IPS-18a (cell line): ENCODE results near the gene BCL2L1.

Source experiments
- H3K27ac ChIP-seq: one replicate; pipeline ENCODE4 v1.5.1; 2013; ENCODE audit warnings: low read length
- H3K27me3 ChIP-seq: one replicate; pipeline ENCODE4 v1.6.1; 2013; ENCODE audit warnings: mild to moderate bottlenecking, low read length; ENCODE audit not compliant: control insufficient read depth, insufficient read depth
- H3K36me3 ChIP-seq: one replicate; pipeline ENCODE4 v1.6.1; 2013; ENCODE audit warnings: low read depth, low read length; ENCODE audit not compliant: control insufficient read depth
- H3K4me1 ChIP-seq: one replicate; pipeline ENCODE4 v1.6.1; 2013; ENCODE audit warnings: low read depth, low read length; ENCODE audit not compliant: control insufficient read depth
- H3K4me3 ChIP-seq: one replicate; pipeline ENCODE4 v1.5.1; 2013; ENCODE audit warnings: low read length
- H3K9ac ChIP-seq: one replicate; pipeline ENCODE4 v1.6.1; 2013; ENCODE audit warnings: mild to moderate bottlenecking, low read length, moderate library complexity
- H3K9me3 ChIP-seq: one replicate; pipeline ENCODE4 v1.6.1; 2013; ENCODE audit warnings: low read depth, low read length; ENCODE audit not compliant: control insufficient read depth

The BCL2L1 gene

DNA sequence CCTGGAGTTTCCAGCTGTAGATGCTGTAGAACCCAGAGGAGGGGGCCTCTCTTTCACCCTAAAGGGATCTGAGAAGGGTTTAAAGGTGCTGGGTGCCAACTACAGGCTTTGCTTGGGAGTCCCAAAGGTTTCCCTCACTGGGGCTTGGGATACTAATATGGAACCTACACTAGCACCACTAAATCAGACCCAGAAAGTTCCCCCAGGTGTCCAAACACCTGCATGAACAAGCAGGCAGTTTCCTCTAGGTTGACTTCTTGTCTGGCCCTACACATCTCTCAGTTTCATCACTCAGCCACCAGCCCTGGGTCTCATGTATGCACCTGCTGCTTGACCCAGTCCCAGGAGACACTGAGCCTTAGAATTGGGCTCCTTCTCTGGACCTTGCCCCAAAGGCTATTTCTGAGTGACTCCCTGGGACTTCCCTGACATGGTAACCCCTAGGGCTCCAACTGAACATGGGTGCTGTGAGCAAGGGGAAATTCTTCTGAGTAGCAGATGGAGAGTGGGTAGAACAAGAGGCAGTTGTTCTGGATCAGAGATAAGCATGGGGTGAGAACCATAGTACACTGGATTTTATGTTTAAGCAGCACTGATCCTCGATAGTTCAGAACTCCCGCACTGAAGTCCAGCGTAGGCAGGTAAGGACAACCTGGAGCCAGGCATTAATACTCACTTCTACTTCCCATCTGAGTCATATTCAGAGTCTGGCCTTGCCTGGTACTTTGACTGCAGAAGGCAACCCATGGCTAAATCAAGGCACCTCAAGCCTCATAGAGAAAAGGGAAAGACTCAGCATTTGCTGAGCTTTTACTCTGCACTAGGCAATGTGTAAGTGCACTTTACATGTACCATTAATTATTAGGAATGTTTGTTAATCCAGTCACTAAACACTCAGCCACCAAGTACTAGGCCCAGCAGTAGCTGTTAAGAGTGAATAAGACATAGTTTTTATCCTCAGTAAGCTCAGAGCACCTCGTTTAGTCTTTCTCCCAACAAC is 16.8 kb downstream of the BCL2L1 start:
- no peak overlapping the region for H3K4me3 ChIP-seq
- no peaks in the 10 kb centered on the region for H3K27me3 ChIP-seq
- peaks cover 16% of the 10 kb centered on the region for H3K4me1 ChIP-seq
- H3K27ac ChIP-seq: no peak overlapping the region
- peaks cover 13% of the 10 kb centered on the region for H3K36me3 ChIP-seq
- no peak overlapping the region for H3K9ac ChIP-seq
- H3K9me3 ChIP-seq: no peaks in the 10 kb centered on the region

DNA sequence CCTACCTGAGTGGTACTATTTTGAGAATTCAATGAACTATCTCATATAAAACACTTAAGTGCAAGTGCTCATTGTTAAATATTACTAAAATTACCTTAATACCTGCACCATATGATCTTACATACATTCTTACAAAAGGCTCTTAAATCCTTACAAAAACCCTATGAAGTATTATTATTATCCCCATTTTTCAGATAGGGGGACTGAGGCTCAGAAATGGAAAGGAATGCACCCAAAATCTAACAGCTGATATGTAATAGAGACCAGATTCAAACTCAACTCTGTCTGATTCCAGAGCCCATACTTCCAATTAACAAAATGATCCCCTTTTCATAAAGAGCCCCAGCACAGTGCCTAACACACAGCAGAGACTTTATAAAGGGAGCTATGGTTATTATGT is 17.5 kb downstream of the BCL2L1 start:
- Histone ChIP-seq H3K9ac (no peak overlapping the region), H3K27me3 (no peaks in the 10 kb centered on the region), H3K27ac (no peak overlapping the region), H3K36me3 (peaks cover 17% of the 10 kb centered on the region), H3K4me1 (peaks cover 16% of the 10 kb centered on the region), H3K9me3 (no peaks in the 10 kb centered on the region), H3K4me3 (no peak overlapping the region)

DNA sequence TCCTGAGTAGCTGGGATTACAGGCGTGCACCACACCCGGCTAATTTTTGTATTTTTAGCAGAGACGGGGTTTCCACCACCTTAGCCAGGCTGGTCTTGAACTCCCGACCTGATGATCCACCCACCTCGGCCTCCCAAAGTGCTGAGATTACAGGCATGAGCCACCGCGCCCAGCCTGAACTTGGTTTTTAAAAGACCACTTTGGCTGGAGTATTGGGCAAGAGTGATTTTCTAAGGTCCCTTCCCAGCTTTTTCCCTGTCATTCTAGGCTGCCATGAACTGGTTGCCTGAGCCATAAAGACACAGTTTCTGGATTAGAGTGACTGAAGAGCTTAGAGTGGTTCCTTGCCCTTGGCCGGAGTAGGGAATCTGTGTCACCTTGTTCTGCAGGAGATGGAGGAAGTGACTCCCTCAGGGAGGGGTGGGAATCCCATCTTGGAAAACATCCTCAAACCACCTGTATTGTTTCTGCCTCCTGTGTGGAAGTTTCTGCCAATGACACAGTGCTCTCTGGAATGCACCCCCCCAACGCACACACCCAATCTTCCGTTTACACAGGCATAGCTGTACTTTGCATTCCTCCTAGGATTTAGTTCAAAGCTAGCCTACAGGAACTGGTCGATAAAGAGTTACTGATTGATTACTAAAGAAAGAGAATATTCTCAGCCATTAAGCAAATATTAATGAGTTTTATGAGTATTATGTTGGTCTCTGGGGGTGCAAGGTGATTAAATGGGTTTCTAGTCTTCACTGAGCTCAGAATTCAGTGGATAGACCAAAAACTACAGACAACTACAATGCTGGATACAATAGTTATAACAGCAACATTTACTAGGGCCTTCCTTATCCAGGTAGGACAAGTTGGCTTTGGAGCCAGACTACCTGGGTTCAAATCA is 18.2 kb downstream of the BCL2L1 start:
- Histone ChIP-seq H3K36me3 (peaks cover 20% of the 10 kb centered on the region), H3K4me3 (no peak overlapping the region), H3K4me1 (peaks cover 16% of the 10 kb centered on the region), H3K9ac (no peak overlapping the region), H3K9me3 (no peaks in the 10 kb centered on the region), H3K27ac (no peak overlapping the region), H3K27me3 (no peaks in the 10 kb centered on the region)

DNA sequence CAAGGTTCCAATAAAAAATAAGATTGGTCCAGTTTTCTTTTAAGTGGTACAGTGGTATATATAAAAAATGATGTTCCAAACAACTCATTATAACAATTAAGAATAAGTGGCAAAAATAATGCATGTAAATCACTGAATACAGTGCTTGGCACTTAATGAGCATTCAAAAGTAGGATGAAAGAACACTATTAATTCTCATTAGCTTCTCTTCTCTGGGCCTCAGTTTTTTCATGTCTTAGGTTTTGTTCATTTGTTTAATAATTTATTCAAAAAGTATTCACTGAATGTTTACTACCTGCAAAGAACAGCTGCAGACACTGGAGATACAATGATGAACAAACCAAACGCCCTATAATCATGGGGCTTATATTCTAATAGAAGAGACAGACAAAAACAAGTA is 21.1 kb downstream of the BCL2L1 start:
- Histone ChIP-seq H3K36me3 (peaks cover 18% of the 10 kb centered on the region), H3K4me3 (no peak overlapping the region), H3K27me3 (no peaks in the 10 kb centered on the region), H3K4me1 (peaks cover 6% of the 10 kb centered on the region), H3K27ac (no peak overlapping the region), H3K9me3 (no peaks in the 10 kb centered on the region), H3K9ac (no peak overlapping the region)

DNA sequence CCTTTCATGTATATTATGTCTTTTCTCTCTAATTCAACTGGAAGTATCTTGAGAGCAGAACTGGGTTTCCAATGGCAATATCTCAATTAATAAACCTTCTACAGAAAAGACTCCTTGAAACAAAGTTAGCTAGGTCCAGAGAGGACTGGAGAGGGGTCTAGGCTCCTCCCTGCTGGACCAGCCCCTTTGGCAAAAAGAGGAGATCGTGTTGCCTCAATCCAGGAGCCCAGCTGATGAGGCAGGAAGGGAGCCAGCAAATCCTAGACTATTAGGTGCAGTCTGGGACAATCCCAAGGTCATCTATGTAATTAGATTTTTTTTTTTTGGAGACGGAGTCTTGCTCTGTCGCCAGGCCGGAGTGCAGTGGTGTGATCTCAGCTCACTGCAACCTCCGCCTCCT is 21.9 kb downstream of the BCL2L1 start:
- Histone ChIP-seq H3K27ac (no peak overlapping the region), H3K4me1 (peaks cover 6% of the 10 kb centered on the region), H3K36me3 (peaks cover 13% of the 10 kb centered on the region)

DNA sequence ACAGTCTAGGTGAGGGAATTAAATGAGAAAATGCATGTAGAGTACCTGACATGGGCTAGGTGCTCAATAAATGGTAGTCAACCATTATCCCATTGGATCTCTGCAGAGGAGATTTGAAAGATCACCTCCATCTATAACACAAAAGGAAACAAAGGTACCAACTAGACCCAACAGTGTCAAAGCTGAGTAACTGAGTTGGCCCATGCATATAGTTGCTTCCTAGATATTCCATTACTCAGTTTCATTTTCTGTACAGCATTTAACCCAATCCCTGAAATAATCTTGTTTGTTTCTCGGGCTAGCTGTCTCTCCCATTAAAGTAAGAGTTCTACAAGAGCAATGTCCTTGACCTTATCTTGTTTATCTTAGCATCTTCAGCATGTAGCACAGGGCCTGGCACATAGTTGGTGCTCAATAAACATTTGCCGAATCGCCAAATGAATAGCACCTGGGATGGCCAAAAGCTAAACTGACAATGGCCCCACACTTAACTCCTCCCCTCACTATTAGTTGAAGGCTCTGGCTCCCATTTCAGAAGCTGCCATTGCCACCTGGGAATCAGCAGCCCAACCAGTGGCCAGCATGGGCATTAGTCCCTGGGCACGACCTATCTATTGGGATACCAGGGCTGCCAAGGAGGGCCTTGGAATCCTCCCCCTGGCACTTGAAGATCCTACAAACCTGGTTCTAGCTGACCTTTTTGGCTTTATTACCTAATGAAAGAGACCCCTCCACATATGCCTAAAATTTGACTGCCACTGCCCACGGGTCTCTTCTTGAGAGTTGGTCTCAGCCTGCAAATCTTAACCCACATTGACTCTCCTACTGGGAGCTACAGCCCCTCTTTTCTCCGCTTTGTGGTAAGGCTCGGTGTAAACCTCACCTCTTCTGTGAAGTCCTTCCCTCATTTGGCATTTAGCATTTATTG is 22.6 kb downstream of the BCL2L1 start:
- Histone ChIP-seq H3K27ac (no peak overlapping the region), H3K4me1 (peaks cover 6% of the 10 kb centered on the region)

More for the DNA sequence above, 21.9 kb downstream of the BCL2L1 start:
- H3K27me3 ChIP-seq: no peaks in the 10 kb centered on the region
- no peak overlapping the region for H3K9ac ChIP-seq
- H3K9me3 ChIP-seq: no peaks in the 10 kb centered on the region
- H3K4me3 ChIP-seq: no peak overlapping the region

DNA sequence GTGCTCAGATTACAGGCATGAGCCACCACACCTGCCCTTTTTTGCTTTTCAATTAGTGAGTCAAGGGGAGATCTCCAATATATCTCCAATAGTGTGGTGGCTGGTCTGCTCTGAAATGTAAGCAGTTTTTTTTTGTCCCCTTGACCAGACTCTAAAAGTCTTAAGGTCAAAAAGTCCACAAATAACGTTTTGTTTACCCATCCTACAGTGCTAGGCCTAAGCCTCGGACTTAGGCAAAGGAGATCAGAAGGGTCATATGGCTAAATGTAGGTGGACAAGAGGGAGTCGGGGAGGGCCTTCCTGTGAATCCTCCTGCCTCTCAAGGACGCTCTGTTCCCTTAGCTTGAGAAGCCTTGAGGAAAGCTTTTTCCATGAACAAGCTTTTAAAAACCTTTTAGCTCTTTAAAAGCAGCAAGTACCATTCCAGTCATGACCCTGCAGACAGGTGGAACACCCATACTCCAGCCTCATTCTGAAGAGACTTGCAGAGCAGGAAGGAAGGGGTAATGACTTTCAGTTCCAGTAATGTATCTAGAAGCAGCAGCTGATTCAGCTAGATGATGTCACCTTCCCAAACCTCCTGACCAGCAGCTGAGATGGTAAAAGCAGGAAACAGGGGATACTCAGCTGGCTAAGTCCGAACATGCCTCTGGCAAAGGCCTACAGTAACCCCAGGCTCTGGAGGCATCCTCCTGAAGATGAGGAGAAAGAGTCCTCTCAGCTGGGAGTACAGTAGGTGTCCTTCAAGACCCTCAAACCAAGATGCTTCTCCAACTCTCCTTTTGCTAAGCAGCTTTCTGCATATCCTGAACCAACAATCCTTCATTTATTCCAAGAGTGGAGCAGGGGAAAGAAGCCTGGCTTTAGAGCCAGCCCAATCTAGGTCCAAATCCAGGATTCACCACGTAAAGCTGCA is 23.6 kb downstream of the BCL2L1 start:
- Histone ChIP-seq H3K36me3 (peaks cover 9% of the 10 kb centered on the region), H3K4me3 (no peak overlapping the region), H3K4me1 (peaks cover 7% of the 10 kb centered on the region), H3K9me3 (no peaks in the 10 kb centered on the region), H3K9ac (no peak overlapping the region), H3K27ac (no peak overlapping the region), H3K27me3 (no peaks in the 10 kb centered on the region)

More for the DNA sequence above, 22.6 kb downstream of the BCL2L1 start:
- H3K9ac ChIP-seq: no peak overlapping the region
- no peaks in the 10 kb centered on the region for H3K9me3 ChIP-seq
- H3K36me3 ChIP-seq: peaks cover 9% of the 10 kb centered on the region
- H3K4me3 ChIP-seq: no peak overlapping the region
- H3K27me3 ChIP-seq: no peaks in the 10 kb centered on the region

DNA sequence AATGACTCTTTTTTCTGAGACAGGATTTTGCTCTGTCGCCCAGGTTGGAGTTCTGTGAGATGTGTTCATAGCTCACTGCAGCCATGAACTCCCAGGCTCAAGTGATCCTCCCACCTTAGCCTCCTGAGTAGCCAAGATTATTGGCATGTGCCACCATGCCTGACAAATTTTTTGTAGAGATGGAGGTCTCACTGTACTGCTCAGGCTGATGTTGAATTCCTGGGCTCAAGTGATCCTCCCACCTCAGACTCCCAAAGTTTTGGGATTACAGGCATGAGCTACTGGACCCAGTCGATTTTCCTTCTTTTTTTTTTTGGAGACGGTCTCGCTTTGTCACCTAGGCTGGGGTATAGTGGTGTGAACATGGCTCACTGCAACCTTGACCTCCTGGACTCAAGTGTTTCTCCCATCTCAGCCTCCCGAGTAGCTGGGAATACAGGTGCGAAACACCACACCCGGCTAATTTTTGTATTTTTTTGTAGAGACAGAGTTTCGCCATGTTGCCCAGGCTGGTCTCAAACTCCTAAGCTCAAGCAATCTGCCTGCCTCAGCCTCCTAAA is 24.3 kb downstream of the BCL2L1 start:
- H3K36me3 ChIP-seq: peaks cover 9% of the 10 kb centered on the region

DNA sequence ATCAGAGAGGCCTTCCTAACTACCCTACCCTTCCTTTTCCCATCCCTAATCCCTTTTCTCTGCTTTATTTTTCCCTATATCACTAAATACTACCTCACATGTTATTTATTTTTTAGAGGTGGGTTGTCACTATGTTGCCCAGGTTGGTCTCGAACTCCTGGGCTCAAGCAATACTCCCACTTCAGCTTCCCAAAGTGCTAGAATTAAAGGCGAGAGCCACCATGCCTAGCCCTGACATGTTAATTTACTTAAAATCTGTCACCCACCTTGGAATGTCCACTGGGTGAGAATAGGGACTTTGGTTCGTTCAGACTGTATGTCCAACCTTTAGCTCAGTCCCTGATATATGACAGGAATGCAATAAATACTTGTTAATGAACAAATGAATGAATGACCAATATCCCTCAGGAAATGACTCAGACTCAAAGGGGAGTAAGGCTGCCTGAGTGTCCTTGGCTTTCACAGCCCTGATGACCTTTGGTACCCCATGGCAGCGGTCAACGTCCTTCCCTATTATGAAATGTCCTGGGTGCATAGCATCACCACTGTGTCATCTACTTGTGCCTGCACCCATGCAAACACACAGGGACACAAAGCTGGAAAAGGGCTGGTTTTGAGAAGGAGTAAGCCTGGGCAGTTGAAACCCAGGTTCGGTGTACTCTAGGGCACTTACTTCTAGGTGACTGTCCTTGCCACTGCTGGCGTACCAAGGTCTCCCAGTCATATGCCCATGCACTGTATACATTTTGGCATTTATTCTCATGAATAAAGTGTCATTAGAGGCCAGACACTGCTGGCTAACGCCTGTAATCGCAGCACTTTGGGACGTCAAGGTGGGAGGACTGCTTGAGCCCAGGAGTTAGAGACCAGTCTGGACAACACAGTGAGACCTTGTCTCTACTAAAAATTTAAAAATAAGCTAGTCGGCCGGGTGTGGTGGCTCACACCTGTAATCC is 26.5 kb downstream of the BCL2L1 start:
- peaks cover 21% of the 10 kb centered on the region for H3K4me1 ChIP-seq
- H3K27ac ChIP-seq: no peak overlapping the region

More for the DNA sequence above, 24.3 kb downstream of the BCL2L1 start:
- no peaks in the 10 kb centered on the region for H3K27me3 ChIP-seq
- no peak overlapping the region for H3K9ac ChIP-seq
- no peak overlapping the region for H3K27ac ChIP-seq
- H3K4me3 ChIP-seq: no peak overlapping the region
- peaks cover 14% of the 10 kb centered on the region for H3K4me1 ChIP-seq
- no peaks in the 10 kb centered on the region for H3K9me3 ChIP-seq

More for the DNA sequence above, 26.5 kb downstream of the BCL2L1 start:
- no peaks in the 10 kb centered on the region for H3K27me3 ChIP-seq
- peaks cover 9% of the 10 kb centered on the region for H3K36me3 ChIP-seq
- H3K4me3 ChIP-seq: no peak overlapping the region
- no peak overlapping the region for H3K9ac ChIP-seq
- H3K9me3 ChIP-seq: no peaks in the 10 kb centered on the region
